Fibroblast of lung (primary cell): ENCODE measurements around the gene FKTN. TPM values are rescaled to one million over a fixed set of nuclear protein-coding genes. Genes with fewer than 3 reads are reported as not detected.

Experiments used
- DNase-seq, 2 donors: peaks; one replicate each; pipeline versions ENCODE4 v3.0.0 to v3.0.0-alpha.2; 2010; ENCODE audit warnings: low read depth in 2 of 2
- H2AFZ ChIP-seq: 2 replicates; pipeline ENCODE4 v1.5.1; 2012; ENCODE audit warnings: low read length, control low read depth, inconsistent platforms
- H3K27ac ChIP-seq: 2 replicates; pipeline ENCODE4 v1.5.1; 2011; ENCODE audit warnings: low read length, control low read depth; ENCODE audit not compliant: insufficient read depth
- H3K27me3 ChIP-seq: 2 replicates; pipeline ENCODE4 v1.5.1; 2011; ENCODE audit warnings: mild to moderate bottlenecking, low read length; ENCODE audit not compliant: control insufficient read depth, insufficient read depth
- H3K36me3 ChIP-seq: 2 replicates; pipeline ENCODE4 v1.5.1; 2011; ENCODE audit warnings: low read length; ENCODE audit not compliant: control insufficient read depth, insufficient read depth
- H3K4me1 ChIP-seq: 2 replicates; pipeline ENCODE4 v1.5.1; 2011; ENCODE audit warnings: low read length; ENCODE audit not compliant: control insufficient read depth, insufficient read depth; ENCODE audit errors: extremely low read depth
- H3K4me2 ChIP-seq: 2 replicates; pipeline ENCODE4 v1.5.1; 2011; ENCODE audit warnings: low read length, control low read depth; ENCODE audit not compliant: insufficient read depth; ENCODE audit errors: extremely low read depth
- H3K4me3 ChIP-seq, 4 experiments: fragments of 200-600 bp in 1 of 4; sonication (generic) in 1 of 4; replicated peaks in 1 of 4; 2 replicates each; pipeline ENCODE4 v1.5.1; 2011 to 2016; ENCODE audit warnings: low read length in 4 of 4, low read depth in 3 of 4, mild to moderate bottlenecking in 3 of 4, control low read depth in 2 of 4, inconsistent platforms in 1 of 4, mixed read lengths in 1 of 4; ENCODE audit not compliant: insufficient read depth in 1 of 4; ENCODE audit errors: control extremely low read depth in 1 of 4
- H3K79me2 ChIP-seq: 2 replicates; pipeline ENCODE4 v1.5.1; 2012; ENCODE audit warnings: mild to moderate bottlenecking, low read length, inconsistent platforms; ENCODE audit not compliant: control insufficient read depth, insufficient read depth
- H3K9ac ChIP-seq: 2 replicates; pipeline ENCODE4 v1.5.1; 2011; ENCODE audit warnings: mild to moderate bottlenecking, low read length, control low read depth; ENCODE audit not compliant: insufficient read depth
- H3K9me3 ChIP-seq: 2 replicates; pipeline ENCODE4 v1.5.1; 2012; ENCODE audit warnings: low read depth, low read length; ENCODE audit not compliant: control insufficient read depth, insufficient read depth
- H4K20me1 ChIP-seq: 2 replicates; pipeline ENCODE4 v1.5.1; 2011; ENCODE audit warnings: low read length; ENCODE audit not compliant: control insufficient read depth, insufficient read depth; ENCODE audit errors: extremely low read depth
- CTCF ChIP-seq, 2 donors: IDR thresholded peaks in 1 of 2; conservative IDR thresholded peaks in 1 of 2; 1 replicate in 1 of 2; 2 replicates in 1 of 2; pipeline ENCODE4 v1.5.1; 2011 to 2012; ENCODE audit warnings: low read length in 2 of 2, control low read depth in 1 of 2, inconsistent platforms in 1 of 2, low read depth in 1 of 2, mild to moderate bottlenecking in 1 of 2
- EZH2 ChIP-seq: IDR thresholded peaks from 2 replicates; pipeline ENCODE4 v1.5.1; 2012; ENCODE audit warnings: low read length, control low read depth, mild to moderate bottlenecking; ENCODE audit errors: missing control alignments
- polyA plus RNA-seq, 2 donors: library from polyadenylated mRNA; depleted of rRNA in 1 of 2; stranded (reverse) in 1 of 2; unstranded in 1 of 2; fragments of >200 nt; gene quantifications; 2 replicates each; pipeline ENCODE4 v1.2.1, GENCODE V29; 2011 to 2012; ENCODE audit warnings: missing spikeins in 1 of 2
- total RNA-seq: library from RNA; depleted of rRNA; stranded (reverse); fragments of >200 nt; gene quantifications from 2 replicates; pipeline ENCODE4 v1.2.1, GENCODE V29; 2014

The FKTN gene
- total and polyA plus RNA-seq, 2 donors (not counting 1 experiment from before 2014, with no cell fraction given): 31.0 to 32.9 TPM

GRCh38 chr9:105661011-105661410, 103.1 kb downstream of the FKTN start:
- Histone ChIP-seq H3K79me2 (no peaks in the 10 kb centered on the region), H2AFZ (no peak overlapping the region), H3K4me1 (no peaks in the 10 kb centered on the region), H3K4me2 (no peak overlapping the region), H3K27ac (no peak overlapping the region), H3K9ac (no peak overlapping the region), H3K4me3 (no peak overlapping the region), H3K27me3 (no peaks in the 10 kb centered on the region), H3K36me3 (no peaks in the 10 kb centered on the region), H3K9me3 (no peaks in the 10 kb centered on the region), H4K20me1 (no peaks in the 10 kb centered on the region)
- no peak for TF ChIP-seq CTCF (conservative IDR thresholded peaks at IDR 0.05 in 1 of 2, IDR thresholded peaks at IDR 0.05 in 1 of 2; ENCODE audit: low read depth in 1 of 2, low read length in 2 of 2)
- TF ChIP-seq EZH2: no peak
- DNase-seq: no peak

- Histone ChIP-seq H3K4me2 (no peak within 1 kb of the TSS), H3K4me3 (no peak within 1 kb of the TSS), H3K27ac (no peak within 1 kb of the TSS), H3K36me3 (no peaks in the 10 kb centered on the region), H3K27me3 (no peaks in the 10 kb centered on the region), H3K79me2 (no peaks in the 10 kb centered on the region), H2AFZ (no peak within 1 kb of the TSS), H4K20me1 (no peaks in the 10 kb centered on the region), H3K4me1 (no peaks in the 10 kb centered on the region), H3K9ac (no peak within 1 kb of the TSS), H3K9me3 (no peaks in the 10 kb centered on the region)
- DNase-seq: no peak
- TF ChIP-seq EZH2: no peak
- TF ChIP-seq CTCF (conservative IDR thresholded peaks at IDR 0.05 in 1 of 2, IDR thresholded peaks at IDR 0.05 in 1 of 2; ENCODE audit: low read depth in 1 of 2, low read length in 2 of 2): no peak
Observed at GRCh38 chr9:105662184-105663104, 104.5 kb downstream of the FKTN start, which contains the start of gene TAL2. TSS of gene TAL2 (plus strand) at chr9:105662457. CDS start at chr9:105662497, 40 bp downstream.

DNA sequence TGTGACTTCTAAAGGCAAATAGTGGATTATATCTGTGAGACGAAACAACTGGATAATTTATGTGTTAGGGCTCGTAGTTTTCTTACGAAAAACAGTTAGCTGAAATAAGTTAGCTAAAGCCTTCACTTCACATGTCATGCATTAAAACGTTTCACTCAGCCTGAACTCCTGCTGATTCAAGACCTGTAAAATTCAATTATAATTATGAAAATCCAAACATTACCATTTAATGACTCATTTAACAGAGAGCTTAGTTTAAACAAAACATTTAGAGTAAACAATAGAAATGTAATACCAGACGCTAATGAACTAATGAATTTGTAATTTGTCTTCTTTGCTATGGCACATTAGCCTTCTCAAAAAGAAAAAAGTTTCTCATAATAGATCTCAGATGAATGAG, 106.0 kb downstream of the FKTN start:
- Histone ChIP-seq H3K36me3 (no peaks in the 10 kb centered on the region), H3K4me1 (no peaks in the 10 kb centered on the region), H2AFZ (no peak overlapping the region), H3K27me3 (no peaks in the 10 kb centered on the region), H3K27ac (no peak overlapping the region), H3K9me3 (no peaks in the 10 kb centered on the region), H4K20me1 (no peaks in the 10 kb centered on the region), H3K4me2 (no peak overlapping the region), H3K79me2 (no peaks in the 10 kb centered on the region), H3K4me3 (no peak overlapping the region), H3K9ac (no peak overlapping the region)
- DNase-seq: no peak
- TF ChIP-seq EZH2: no peak
- TF ChIP-seq CTCF (conservative IDR thresholded peaks at IDR 0.05 in 1 of 2, IDR thresholded peaks at IDR 0.05 in 1 of 2; ENCODE audit: low read depth in 1 of 2, low read length in 2 of 2): no peak
